K562 (cell line): ENCODE data around the gene USP51. TPM values are rescaled to one million over a fixed set of nuclear protein-coding genes. Genes with fewer than 3 reads are reported as not detected.
A peak's percentile ranks its signal among the peaks of the same experiment; 100 is the strongest.

Experiments used
- ATAC-seq: fragments of 200-7000 bp; cut with Tn5 transposase; 3 replicates; pipeline ENCODE4 v1.9.1; 2020; ENCODE audit warnings: moderate library complexity
- BruUV-seq: library from RNA; stranded (reverse); fragments of 400-500 nt; replicated peaks from 2 replicates; lab custom pipeline; 2021; lab: Mats Ljungman, UMichigan
- CTCF ChIA-PET: fragments of 300-600 bp; formaldehyde crosslinking; extraction: SDS; loops from one replicate; lab custom pipeline; 2021; ENCODE audit warnings: low intra/inter-chr PET ratio; lab: Yijun Ruan, JAX
- POLR2A ChIA-PET: fragments of 300-600, 350-650 bp; sonication (Branson Sonifier 250); formaldehyde crosslinking; extraction: SDS; loops from one replicate; lab custom pipeline; 2021; ENCODE audit warnings: antibody characterized with exemption, inconsistent platforms; lab: Yijun Ruan, JAX
- DNase-seq, 4 experiments: peaks; one replicate each; pipeline versions ENCODE4 v3.0.0 to v3.0.0-alpha.2; 2011 to 2018; ENCODE audit warnings: low spot score in 3 of 4, mixed read lengths in 3 of 4; ENCODE audit errors: extremely low read depth in 1 of 4
- FAIRE-seq: peaks from 2 replicates; lab custom pipeline; 2011; peaks lifted over from hg19 to GRCh38; lab: Jason Lieb, UNC
- H2AFZ ChIP-seq: 2 replicates; pipeline ENCODE4 v1.6.0; 2011; ENCODE audit warnings: low read depth, low read length, control low read depth, inconsistent platforms
- H3K27ac ChIP-seq: fragments of 200-600 bp; 3 replicates; pipeline ENCODE4 v1.8.0; 2011; ENCODE audit warnings: low read depth, mild to moderate bottlenecking, control low read depth, inconsistent platforms, low read length, moderate library complexity, mixed read lengths; ENCODE audit errors: extremely low read depth
- H3K27me3 ChIP-seq, 2 experiments: fragments of 300-600 bp in 1 of 2; 2 replicates in 1 of 2; 3 replicates in 1 of 2; pipeline versions ENCODE4 v1.6.0 to v1.8.0; 2011; ENCODE audit warnings: inconsistent platforms in 2 of 2, low read length in 2 of 2, mild to moderate bottlenecking in 1 of 2, mixed read lengths in 1 of 2, moderate library complexity in 1 of 2; ENCODE audit not compliant: control insufficient read depth in 2 of 2, insufficient read depth in 2 of 2
- H3K36me3 ChIP-seq: fragments of 300-600 bp; 3 replicates; pipeline ENCODE4 v1.8.0; 2011; ENCODE audit warnings: mild to moderate bottlenecking, low read length, inconsistent platforms; ENCODE audit not compliant: control insufficient read depth, insufficient read depth
- H3K4me1 ChIP-seq, 2 experiments: fragments of 200-600 bp in 1 of 2; replicated peaks in 1 of 2; 2 replicates in 1 of 2; 3 replicates in 1 of 2; pipeline versions ENCODE4 v1.5.1 to v1.8.0; 2011; ENCODE audit warnings: inconsistent platforms in 2 of 2, low read length in 2 of 2, mild to moderate bottlenecking in 1 of 2, mixed read lengths in 1 of 2, moderate library complexity in 1 of 2; ENCODE audit not compliant: control insufficient read depth in 2 of 2, insufficient read depth in 2 of 2
- H3K4me2 ChIP-seq: 2 replicates; pipeline ENCODE4 v1.6.1; 2011; ENCODE audit warnings: low read length, control low read depth, inconsistent platforms, mixed read lengths; ENCODE audit not compliant: insufficient read depth
- H3K4me3 ChIP-seq: fragments of 200-600 bp; sonication (generic), shearing (Covaris generic); 2 replicates; pipeline ENCODE4 v1.5.1; 2016; ENCODE audit warnings: control low read depth, inconsistent platforms
- H3K79me2 ChIP-seq: fragments of 200-600 bp; 3 replicates; pipeline ENCODE4 v1.8.0; 2011; ENCODE audit warnings: low read length, inconsistent platforms; ENCODE audit not compliant: control insufficient read depth, insufficient read depth
- H3K9ac ChIP-seq, 2 experiments: 2 replicates each; pipeline versions ENCODE4 v1.6.0 to v1.6.1; 2011; ENCODE audit warnings: low read depth in 2 of 2, low read length in 2 of 2, control low read depth in 1 of 2, inconsistent platforms in 1 of 2, mild to moderate bottlenecking in 1 of 2, mixed read lengths in 1 of 2; ENCODE audit not compliant: insufficient read depth in 1 of 2
- H3K9me1 ChIP-seq: one replicate; pipeline ENCODE4 v1.6.0; 2011; ENCODE audit warnings: inconsistent platforms, mild to moderate bottlenecking, low read length, moderate library complexity; ENCODE audit not compliant: control insufficient read depth, insufficient read depth
- H3K9me3 ChIP-seq: replicated peaks from 2 replicates; pipeline ENCODE4 v1.5.1; 2011; ENCODE audit warnings: low read depth, low read length, inconsistent platforms; ENCODE audit not compliant: control insufficient read depth, insufficient read depth
- H4K20me1 ChIP-seq: replicated peaks from 2 replicates; pipeline ENCODE4 v1.6.1; 2011; ENCODE audit warnings: low read length, inconsistent platforms, mixed read lengths; ENCODE audit not compliant: control insufficient read depth, insufficient read depth
- ATF7 ChIP-seq: fragments of 450-650 bp; IDR thresholded peaks from 2 replicates; pipeline ENCODE4 v1.7.1; 2014; ENCODE audit warnings: mild to moderate bottlenecking, moderate library complexity
- CEBPB ChIP-seq: fragments of 450-650 bp; IDR thresholded peaks from 2 replicates; pipeline ENCODE4 v1.6.1; 2016; ENCODE audit warnings: missing genetic modification characterization, missing compliant biosample characterization
- CREB3 ChIP-seq: fragments of 450-650 bp; conservative IDR thresholded peaks from 2 replicates; pipeline ENCODE4 v1.6.1; 2016; ENCODE audit warnings: missing genetic modification characterization, low read depth, mild to moderate bottlenecking, missing compliant biosample characterization, moderate library complexity
- CREB5 ChIP-seq: fragments of 250-450 bp; sonication (Bioruptor Pico); IDR thresholded peaks from 2 replicates; pipeline ENCODE4 v1.5.0; 2020; ENCODE audit warnings: mild to moderate bottlenecking
- EHMT2 ChIP-seq: fragments of 450-650 bp; IDR thresholded peaks from 2 replicates; pipeline ENCODE4 v1.6.1; 2018; ENCODE audit warnings: antibody characterized with exemption
- KAT2B ChIP-seq: IDR thresholded peaks from one replicate; pipeline ENCODE4 v1.6.1; 2012; ENCODE audit warnings: low read depth, mild to moderate bottlenecking, control low read depth, inconsistent platforms, low read length, moderate library complexity
- KDM5B ChIP-seq: fragments of 200-600 bp; sonication (generic); IDR thresholded peaks from 2 replicates; pipeline ENCODE4 v1.6.1; 2012; ENCODE audit warnings: low read depth, mild to moderate bottlenecking, moderate library complexity, low read length, control low read depth, inconsistent platforms; ENCODE audit not compliant: insufficient replicate concordance
- NFE2L1 ChIP-seq: fragments of 450-650 bp; IDR thresholded peaks from 2 replicates; pipeline ENCODE4 v1.6.1; 2016; ENCODE audit warnings: missing genetic modification characterization, low read depth, mild to moderate bottlenecking, missing compliant biosample characterization, moderate library complexity, borderline replicate concordance
- PCBP2 ChIP-seq: fragments of 200-400 bp; formaldehyde crosslinking; IDR thresholded peaks from 2 replicates; pipeline ENCODE4 v1.6.1; 2018; ENCODE audit warnings: low read length, low read depth, mild to moderate bottlenecking, moderate library complexity; ENCODE audit not compliant: poor library complexity, severe bottlenecking
- RBM14 ChIP-seq: fragments of 200-400 bp; formaldehyde crosslinking; IDR thresholded peaks from 2 replicates; pipeline ENCODE4 v1.6.1; 2018; ENCODE audit warnings: low read depth, mild to moderate bottlenecking, low read length, moderate library complexity, borderline replicate concordance; ENCODE audit not compliant: insufficient read depth
- RBM17 ChIP-seq: fragments of 200-400 bp; formaldehyde crosslinking; IDR thresholded peaks from 2 replicates; pipeline ENCODE4 v1.6.1; 2017; ENCODE audit warnings: low read depth, mild to moderate bottlenecking, low read length, borderline replicate concordance
- SRF ChIP-seq, 2 experiments: fragments of 250-450, 450-650 bp in 1 of 2; sonication (Bioruptor Pico) in 1 of 2; sonication (generic) in 1 of 2; formaldehyde crosslinking; IDR thresholded peaks; 2 replicates each; pipeline versions ENCODE4 v1.5.0 to v1.5.1; 2020 to 2022; ENCODE audit warnings: mild to moderate bottlenecking in 1 of 2, missing genetic modification reagents in 1 of 2
- TCF3 ChIP-seq: sonication (generic); formaldehyde crosslinking; IDR thresholded peaks from 2 replicates; pipeline ENCODE4 v1.4.0; 2020; ENCODE audit warnings: mild to moderate bottlenecking, missing genetic modification reagents
- ZFP30 ChIP-seq: fragments of 250-450 bp; sonication (Bioruptor Pico); IDR thresholded peaks from 2 replicates; pipeline ENCODE4 v1.8.0; 2022; ENCODE audit warnings: moderate library complexity, mild to moderate bottlenecking, inconsistent platforms, borderline replicate concordance
- ZNF224 ChIP-seq: sonication (generic); formaldehyde crosslinking; IDR thresholded peaks from 2 replicates; pipeline ENCODE4 v1.8.0; 2022; ENCODE audit warnings: mild to moderate bottlenecking, missing genetic modification reagents
- WGBS: fragments of 100-300 bp; shearing (Covaris generic); methylation state at CpG from one replicate; pipeline ENCODE4 v1.1.6; 2016; ENCODE audit warnings: low coverage, mixed read lengths; ENCODE audit not compliant: insufficient coverage; ENCODE audit errors: missing lambda C conversion rate; 5-methylcytosine and 5-hydroxymethylcytosine counted together
- in situ Hi-C: fragments of 300-500 bp; cut with MboI; formaldehyde crosslinking; loops from 4 replicates; pipeline ENCODE4 v1.15.0; 2018; ENCODE audit warnings: inconsistent platforms, mixed read lengths
- intact Hi-C: fragments of 100-400 bp; cut with micrococcal nuclease; formaldehyde crosslinking; loops from 2 replicates; pipeline ENCODE4 v1.14.2; 2022
- polyA plus RNA-seq, 8 experiments: library from polyadenylated mRNA; depleted of rRNA in 4 of 8; stranded (reverse) in 5 of 8; unstranded in 3 of 8; fragments of >200 nt; fragmentation: Nextera tagmentation in 2 of 8; fragmentation: Illumina TruSeq in 1 of 8; extraction: Ambion mirVana in 2 of 8; extraction: Trizol in 1 of 8; gene quantifications; 2 replicates each; pipeline versions ENCODE4 v1.2.1 to v1.2.3, GENCODE V29; 2011 to 2014; ENCODE audit warnings: inconsistent platforms in 1 of 8, missing spikeins in 1 of 8
- total RNA-seq, 7 experiments: library from RNA; depleted of rRNA in 6 of 7; stranded (reverse); fragments of >200 nt in 6 of 7; fragmentation: Illumina TruSeq in 2 of 7; extraction: Trizol in 2 of 7; gene quantifications; 2 replicates each; pipeline versions ENCODE4 v1.2.1 to v1.2.3, GENCODE V29; 2011 to 2021; ENCODE audit warnings: low replicate concordance in 1 of 7
- TF ChIP-seq, protein P1 (sequence below): sonication (generic); formaldehyde crosslinking; IDR thresholded peaks from 2 replicates; pipeline ENCODE4 v1.8.0; 2022; ENCODE audit warnings: mild to moderate bottlenecking, missing genetic modification reagents

The USP51 gene
- total and polyA plus RNA-seq, 9 of the 15 experiments (the other 6 are each of a cell fraction or from before 2014, with no cell fraction given), result 0.59 to 3.9 (median 1.3) TPM

- BruUV-seq, result no TSS peak
- FAIRE-seq (no peak), ATAC-seq (peak; percentile 62), DNase-seq (peak in 2 of 4 experiments; percentile 4 to 6)
- intact Hi-C loops (loop anchor here (10.0 kb wide), 2 partner anchors 73 to 263 kb away; partner anchors contain the start of gene RRAGB), in situ Hi-C loops (no loop called here)
- Histone ChIP-seq H4K20me1 (no peaks in the 10 kb centered on the region), H3K4me3 (peak overlapping the region; percentile 52), H3K9me3 (no peaks in the 10 kb centered on the region), H3K4me2 (peak overlapping the region; percentile 63), H3K36me3 (no peaks in the 10 kb centered on the region), H3K9ac (peak overlapping the region in 1 of 2 experiments; percentile 66; a peak in 2 of 4 replicates), H3K79me2 (no peaks in the 10 kb centered on the region; the same call in 2 of the 3 replicates), H3K9me1 (no peaks in the 10 kb centered on the region), H3K4me1 (no peaks in the 10 kb centered on the region), H3K27me3 (no peaks in the 10 kb centered on the region), H2AFZ (peak overlapping the region; percentile 69), H3K27ac (no peak overlapping the region; the same call in 2 of the 3 replicates)
- ChIA-PET POLR2A (interaction anchor here (1.2 kb wide), 1 partner anchor 266 kb away, joined by 3 read pairs; the partner anchor contains the start of gene RRAGB), CTCF (no interaction called here)
- WGBS, result 5% methylated on average over 7 of the region's 11 CpGs
- TF ChIP-seq PCBP2, result no peak
- TF ChIP-seq CREB5 (CRISPR knock-in tag), result no peak
- TF ChIP-seq CREB3 (tag), result no peak
- no peak for TF ChIP-seq EHMT2
- no peak for TF ChIP-seq CEBPB (tag)
- TF ChIP-seq ATF7, result no peak
- TF ChIP-seq, protein P1, sequence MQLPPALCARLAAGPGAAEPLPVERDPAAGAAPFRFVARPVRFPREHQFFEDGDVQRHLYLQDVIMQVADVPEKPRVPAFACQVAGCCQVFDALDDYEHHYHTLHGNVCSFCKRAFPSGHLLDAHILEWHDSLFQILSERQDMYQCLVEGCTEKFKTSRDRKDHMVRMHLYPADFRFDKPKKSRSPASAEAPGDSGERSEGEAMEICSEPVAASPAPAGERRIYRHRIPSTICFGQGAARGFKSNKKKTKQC (CRISPR knock-in tag), result no peak
- TF ChIP-seq ZFP30 (CRISPR knock-in tag), result no peak
- TF ChIP-seq RBM17, result no peak
- no peak for TF ChIP-seq RBM14
- TF ChIP-seq NFE2L1 (tag), result no peak
- no peak for TF ChIP-seq SRF (CRISPR knock-in tag; IDR thresholded peaks at IDR 0.05)
- no peak for TF ChIP-seq KAT2B
- no peak for TF ChIP-seq TCF3 (CRISPR knock-in tag)
- TF ChIP-seq KDM5B, result no peak
- no peak for TF ChIP-seq ZNF224
Measured at GRCh38 chrX:55451626-55451989, 38.0 kb downstream of the USP51 start.
